SK-N-MC (cell line): ENCODE measurements around the gene KIF21B.

Experiments used
- EZH2 ChIP-seq: fragments of 200-600 bp; sonication (generic); IDR thresholded peaks from one replicate; pipeline ENCODE4 v1.6.1; 2017; ENCODE audit warnings: antibody characterized with exemption
- FOXP2 ChIP-seq: optimal IDR thresholded peaks from 2 replicates; pipeline ENCODE3; 2011; ENCODE audit warnings: mild to moderate bottlenecking, moderate library complexity; ENCODE audit not compliant: insufficient read depth; ENCODE audit errors: extremely low read length, control extremely low read depth
- POLR2AphosphoS5 ChIP-seq: IDR thresholded peaks from 2 replicates; pipeline ENCODE4 v1.6.1; 2012; ENCODE audit warnings: mild to moderate bottlenecking, low read depth, low read length, borderline replicate concordance

GRCh38 chr1:201066986-201067385 is 43.5 kb upstream of the KIF21B start:
- TF ChIP-seq EZH2 = no peak
- no peak for TF ChIP-seq POLR2AphosphoS5
- no peak for TF ChIP-seq FOXP2
